Activated CD8-positive, alpha-beta memory T cell treated with anti-CD3 and anti-CD28 coated beads for 36 hours (primary cell): ENCODE results near the gene C22orf39. TPM values are rescaled to one million over a fixed set of nuclear protein-coding genes. Genes with fewer than 3 reads are reported as not detected.

Source experiments
- CTCF ChIA-PET: fragments of 350-600 bp; sonication (Branson Sonifier 250); formaldehyde crosslinking; loops from one replicate; lab custom pipeline; 2021; ENCODE audit warnings: antibody characterized with exemption; lab: Charles Lee
- POLR2A ChIA-PET: fragments of 350-600 bp; sonication (Branson Sonifier 250); formaldehyde crosslinking; loops from one replicate; lab custom pipeline; 2021; ENCODE audit warnings: antibody characterized with exemption; lab: Charles Lee
- total RNA-seq, 2 experiments: library from RNA; stranded (reverse); gene quantifications; one replicate each; pipeline ENCODE4 v1.2.3, GENCODE V29; 2021

Gene C22orf39
- total RNA-seq, 2 experiments from 2014 or later = 23.7 to 24.7 TPM

DNA sequence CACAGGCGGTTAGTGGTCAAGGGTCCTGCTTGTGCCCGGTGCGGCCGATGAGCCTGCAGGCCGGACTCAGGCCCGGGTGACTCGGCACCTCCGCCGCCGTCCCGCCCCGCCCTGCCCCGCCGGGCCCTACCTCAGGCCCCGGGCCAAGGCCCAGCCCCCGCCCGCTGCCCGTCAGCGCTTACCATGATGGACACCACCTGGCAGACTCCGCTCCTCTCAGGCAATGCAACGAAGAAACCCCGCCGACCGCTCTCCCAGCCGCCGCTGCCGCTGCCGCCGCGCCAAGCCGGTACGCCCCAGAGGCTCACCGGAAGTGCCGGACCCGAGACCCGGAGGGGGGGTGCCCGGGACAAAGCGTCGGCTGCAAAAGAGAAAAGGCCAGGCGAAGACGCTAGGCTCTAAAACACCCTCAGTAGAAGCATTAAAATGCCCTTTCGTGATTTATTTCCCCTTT lies 31.4 kb upstream of the C22orf39 start, which contains the start of gene UFD1:
Gene UFD1 (minus strand): TSS at position 293 of the 454 bp plus-strand sequence. CDS start 108 bp downstream, at position 185.
- CTCF ChIA-PET = interaction anchor here (1.2 to 2.1 kb wide), 4 partner anchors 21 to 151 kb away, joined by 3 to 8 read pairs (median 4); partner anchors contain the start of gene C22orf39
- POLR2A ChIA-PET = interaction anchor here (0.7 kb wide), 1 partner anchor 53 kb away, joined by 3 read pairs; no protein-coding TSS in a partner anchor

DNA sequence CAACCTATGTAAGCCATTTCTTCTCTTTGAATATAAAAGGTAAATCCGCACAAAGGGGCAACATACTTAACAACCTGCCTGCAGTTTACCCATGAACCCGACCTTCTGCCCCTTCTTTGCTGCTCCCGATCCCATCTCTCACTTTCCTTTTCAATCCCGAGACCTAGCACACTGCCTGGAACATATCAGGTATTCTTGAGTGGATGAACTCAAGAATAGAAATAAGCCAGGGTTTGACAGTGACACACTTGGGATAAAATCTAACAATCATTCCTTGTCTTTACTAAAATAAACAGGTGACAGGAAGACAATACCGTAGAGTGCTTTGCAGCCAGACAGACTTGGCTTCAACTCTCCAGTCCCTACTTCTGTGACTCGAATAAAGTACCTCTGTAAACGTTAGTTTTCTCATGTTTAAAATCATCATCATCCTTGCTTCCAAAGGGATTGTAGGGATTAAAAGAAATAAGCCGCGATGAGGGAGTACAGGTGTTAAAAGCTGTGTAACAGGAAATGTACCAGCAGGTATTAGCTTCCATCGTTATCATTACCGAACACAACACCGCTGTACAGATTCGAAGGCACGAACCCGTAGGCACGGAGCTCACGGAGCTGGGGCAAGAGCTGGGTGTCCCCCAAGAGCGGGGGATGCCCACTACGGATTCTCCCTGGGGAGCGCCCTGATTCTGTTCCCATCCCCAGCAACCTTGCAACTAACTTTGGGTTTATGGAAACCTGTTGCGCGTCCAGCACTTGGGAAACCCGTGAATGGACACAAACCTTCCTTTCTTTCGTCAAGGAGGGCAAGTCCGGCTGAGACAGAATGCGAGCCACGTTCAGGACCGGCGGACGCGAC lies 30.8 kb upstream of the C22orf39 start:
- CTCF ChIA-PET = interaction anchor here (1.2 to 2.1 kb wide), 3 partner anchors 20 to 152 kb away, joined by 3 to 8 read pairs (median 4); partner anchors contain the start of gene C22orf39
- POLR2A ChIA-PET = interaction anchor here (0.5 to 1.4 kb wide), 3 partner anchors 48 to 581 kb away, joined by 3 to 6 read pairs (median 4); partner anchors contain the start of gene SLC25A1

DNA sequence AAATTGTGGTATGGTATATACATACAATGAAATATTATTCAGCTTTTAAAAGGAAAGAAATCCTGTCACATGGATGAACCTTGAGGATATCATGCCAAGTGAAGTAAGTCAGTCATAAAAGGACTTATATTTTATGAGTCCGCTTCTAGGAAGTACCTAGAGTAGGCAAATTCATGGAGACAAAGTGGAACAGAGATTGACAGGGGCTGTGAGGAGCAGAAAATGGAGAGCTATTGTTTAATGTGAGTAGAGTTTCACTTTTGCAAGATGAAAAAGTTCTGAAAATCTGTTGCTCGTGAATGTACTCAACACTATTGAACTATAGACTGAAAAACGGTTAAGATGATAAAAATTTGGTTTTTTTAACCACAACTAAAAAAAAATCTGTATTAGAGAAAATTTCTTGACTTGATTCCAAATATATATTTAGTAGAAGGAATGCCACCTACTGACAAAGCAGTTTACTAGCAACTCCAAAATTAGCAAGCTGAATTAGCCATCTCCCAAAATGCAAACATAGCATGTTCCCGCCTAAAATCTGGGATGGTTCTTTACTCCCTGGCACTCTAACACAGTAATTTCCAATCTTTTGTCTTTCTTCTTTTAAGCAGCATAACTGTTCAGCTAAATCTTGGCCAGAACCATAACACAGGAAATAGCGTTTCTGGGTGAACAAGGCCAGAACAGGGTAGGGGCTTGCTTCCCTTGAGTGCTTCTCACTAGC lies 30.0 kb upstream of the C22orf39 start:
- ChIA-PET POLR2A (interaction anchor here (1.1 to 1.4 kb wide), 2 partner anchors 47 to 299 kb away, joined by 3 to 4 read pairs; partner anchors contain the start of gene SLC25A1), CTCF (interaction anchor here (1.2 to 2.1 kb wide), 4 partner anchors 20 to 299 kb away, joined by 3 to 8 read pairs (median 5); partner anchors contain the start of genes C22orf39 and SLC25A1)

DNA sequence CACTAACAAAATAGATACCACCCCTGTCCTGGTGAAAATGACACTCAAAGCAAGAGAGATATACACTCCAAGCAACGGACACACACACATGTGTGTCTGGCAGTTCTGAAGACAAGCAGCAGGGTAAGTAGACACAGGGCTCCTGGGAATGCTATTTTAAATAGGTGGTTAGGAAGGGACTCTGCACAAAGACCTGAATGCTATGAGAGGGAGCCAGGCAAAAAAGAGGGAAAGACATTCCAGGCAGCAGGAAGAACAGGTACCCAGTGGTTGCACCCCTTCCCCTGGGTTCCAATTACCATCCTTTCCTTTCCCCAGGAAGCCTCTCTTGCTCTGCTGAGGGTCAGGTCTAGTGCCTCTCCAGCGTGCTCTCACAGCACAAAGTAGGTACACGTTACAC lies 28.5 kb upstream of the C22orf39 start:
- POLR2A ChIA-PET = no interaction called here
- CTCF ChIA-PET = interaction anchor here (1.2 kb wide), 1 partner anchor 297 kb away, joined by 6 read pairs; the partner anchor contains the start of gene SLC25A1

DNA sequence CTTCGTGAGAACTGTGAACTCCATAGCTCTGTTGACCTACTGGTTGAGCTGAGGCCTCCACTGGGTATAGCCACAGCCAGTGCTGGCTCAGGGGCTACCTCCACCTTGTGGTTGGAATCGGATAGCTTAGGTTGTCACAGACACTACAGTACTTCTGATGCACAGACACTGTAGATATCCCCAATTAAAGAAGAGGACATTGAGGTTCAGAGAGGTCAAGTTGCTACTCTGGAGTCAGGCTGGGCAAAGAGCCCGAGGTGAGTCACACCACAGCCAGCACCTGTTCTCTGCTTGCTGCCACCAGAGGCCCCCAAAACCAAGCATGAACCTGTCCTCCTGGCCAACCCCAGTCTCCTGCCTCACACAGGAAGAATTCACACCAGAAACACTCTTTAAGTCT lies 26.1 kb upstream of the C22orf39 start:
- POLR2A ChIA-PET = no interaction called here
- CTCF ChIA-PET = interaction anchor here (1.1 to 1.3 kb wide), 2 partner anchors 17 to 53 kb away, joined by 3 read pairs; no protein-coding TSS in a partner anchor

DNA sequence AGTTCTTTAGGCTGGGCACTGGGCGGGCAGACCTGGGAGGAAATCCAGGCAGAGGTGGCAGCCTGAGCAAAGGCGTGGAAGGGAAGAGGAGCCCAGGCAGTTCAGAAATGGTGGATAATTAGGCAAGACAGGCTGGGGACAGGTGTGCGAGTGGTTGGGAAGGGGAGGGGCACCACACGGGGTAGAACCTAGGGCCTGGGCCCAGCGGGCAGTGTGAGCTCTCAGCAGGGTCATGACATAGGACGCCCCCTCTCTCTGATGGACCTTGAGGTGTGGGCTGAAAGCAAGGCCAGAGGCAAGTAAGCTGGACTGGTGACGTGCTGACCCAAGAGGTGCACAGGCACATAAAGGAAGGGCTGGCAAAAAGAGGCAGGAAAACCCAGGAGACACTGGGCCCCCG lies 24.7 kb upstream of the C22orf39 start:
- POLR2A ChIA-PET = no interaction called here
- CTCF ChIA-PET = no interaction called here

DNA sequence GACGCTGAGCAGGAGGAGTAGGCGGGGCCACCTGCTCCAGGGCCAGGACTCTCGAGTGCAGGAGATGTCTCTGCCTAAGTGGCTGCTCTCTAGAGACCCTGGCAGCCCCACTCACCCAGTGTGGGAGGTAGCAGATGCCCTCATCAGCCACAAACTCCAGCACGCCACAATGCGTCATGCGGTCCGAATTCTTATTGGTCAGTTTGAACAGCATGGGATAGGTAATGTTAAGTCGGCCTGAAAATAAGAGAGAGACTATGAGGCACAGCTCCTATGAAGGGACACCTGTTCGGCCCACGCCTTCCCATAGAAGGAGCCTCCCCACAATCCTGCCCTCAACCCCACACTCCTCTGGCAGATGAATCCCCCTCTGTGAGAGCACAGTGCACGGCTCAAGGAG lies 24.1 kb upstream of the C22orf39 start:
- CTCF ChIA-PET = no interaction called here
- POLR2A ChIA-PET = no interaction called here

DNA sequence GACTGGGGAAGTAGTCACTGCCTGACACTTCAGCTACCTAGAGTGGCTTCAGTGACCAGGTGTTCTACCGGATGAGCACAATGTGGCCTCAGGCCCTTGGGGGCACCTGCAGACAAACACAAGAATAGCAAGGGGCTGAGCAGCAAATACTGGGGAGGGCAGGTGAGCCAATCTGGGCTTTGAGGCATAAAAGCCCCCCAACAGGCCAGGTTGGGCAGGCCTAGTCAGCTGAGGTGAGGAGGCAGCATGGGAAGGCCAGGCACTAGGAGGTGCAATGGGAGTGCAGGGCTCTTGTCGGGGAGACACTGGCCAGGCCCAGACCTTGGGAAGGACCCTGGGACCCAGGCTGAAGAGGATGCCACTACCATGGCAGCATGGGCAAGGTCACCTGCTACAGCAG lies 22.5 kb upstream of the C22orf39 start:
- ChIA-PET CTCF (no interaction called here), POLR2A (interaction anchor here (0.7 kb wide), 1 partner anchor 354 kb away, joined by 4 read pairs; no protein-coding TSS in a partner anchor)

DNA sequence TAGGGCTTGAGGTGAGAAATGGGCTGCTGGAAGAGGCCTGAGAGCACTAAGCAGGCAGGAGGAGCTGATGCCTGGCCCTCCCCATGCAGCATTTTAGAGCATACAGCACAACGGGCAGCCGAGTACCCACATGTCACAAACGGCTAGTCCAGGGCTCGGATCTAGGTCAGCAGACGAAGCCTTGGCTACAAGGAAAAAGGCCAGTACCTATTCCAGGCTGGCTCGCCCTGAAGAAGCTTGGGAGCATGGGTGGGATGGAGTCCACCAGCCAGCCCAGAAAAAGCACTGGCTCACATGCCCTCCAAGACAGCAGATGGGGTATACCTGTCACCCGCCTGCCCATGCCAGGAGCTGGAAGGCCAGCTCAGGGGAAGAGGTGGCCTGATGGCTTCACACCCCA lies 21.9 kb upstream of the C22orf39 start:
- POLR2A ChIA-PET = no interaction called here

DNA sequence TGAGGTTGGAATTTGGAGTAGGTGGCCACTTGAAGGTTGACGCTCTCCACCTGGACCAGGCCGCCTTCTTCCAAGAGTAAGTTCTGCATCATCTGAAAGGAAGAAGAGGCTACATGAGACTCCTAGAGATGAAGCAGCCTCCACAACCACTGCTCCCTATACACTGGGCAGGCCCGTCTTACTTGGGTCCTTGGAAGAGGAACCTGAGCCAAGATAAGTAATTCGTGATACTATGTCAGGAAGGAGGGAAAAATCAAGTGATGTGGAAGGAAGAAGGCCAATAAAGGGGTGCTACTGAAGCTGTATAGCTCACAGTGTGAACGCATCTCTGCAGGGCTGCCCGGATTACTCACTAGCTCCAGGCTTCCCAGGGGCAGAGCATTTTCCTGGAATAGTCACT lies 20.4 kb upstream of the C22orf39 start:
- ChIA-PET POLR2A (no interaction called here), CTCF (no interaction called here)

More for the DNA sequence above, 21.9 kb upstream of the C22orf39 start:
- CTCF ChIA-PET = no interaction called here

DNA sequence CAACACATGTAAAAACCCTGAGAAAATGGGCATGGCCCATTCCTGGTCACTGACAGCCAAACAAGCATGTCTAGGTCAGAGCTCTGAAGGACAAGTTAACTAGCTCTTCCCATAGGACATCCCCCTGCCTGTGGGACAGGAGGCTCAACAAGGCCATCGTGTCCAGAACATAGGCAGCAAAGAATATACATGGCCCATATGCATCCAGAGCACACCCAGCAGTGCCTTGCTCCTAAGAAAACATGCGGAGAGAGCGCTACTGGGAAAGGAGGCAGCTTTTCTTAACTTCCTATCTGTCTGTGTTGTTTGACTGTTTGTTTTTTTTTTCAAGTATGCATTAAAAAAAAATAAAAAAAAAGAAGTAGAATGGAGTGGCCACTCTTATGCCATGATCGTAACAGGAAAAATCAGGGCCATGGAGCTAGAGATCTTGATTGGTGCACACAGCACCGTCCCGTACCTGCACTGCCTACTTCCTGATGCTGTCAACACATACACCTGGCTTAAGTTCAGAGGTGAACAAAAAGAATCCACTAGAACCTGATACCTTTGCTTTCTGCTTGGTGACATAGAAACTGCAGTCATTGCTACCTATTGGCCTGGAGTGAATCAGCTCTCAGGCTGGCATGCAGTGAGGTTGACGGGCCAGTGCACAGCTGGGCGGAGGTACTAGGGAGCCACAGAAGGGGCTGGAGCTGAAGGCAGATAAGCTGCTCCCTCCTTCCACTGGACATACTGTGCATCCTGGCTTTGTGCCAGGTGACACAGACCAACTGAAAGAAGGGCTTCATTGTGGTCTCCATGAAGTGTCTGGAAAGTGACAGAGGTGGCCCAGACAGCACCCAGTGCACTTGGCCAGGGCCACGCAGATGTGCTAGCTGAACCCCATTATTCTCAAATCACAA lies 19.6 kb upstream of the C22orf39 start:
- POLR2A ChIA-PET = no interaction called here
- CTCF ChIA-PET = no interaction called here

DNA sequence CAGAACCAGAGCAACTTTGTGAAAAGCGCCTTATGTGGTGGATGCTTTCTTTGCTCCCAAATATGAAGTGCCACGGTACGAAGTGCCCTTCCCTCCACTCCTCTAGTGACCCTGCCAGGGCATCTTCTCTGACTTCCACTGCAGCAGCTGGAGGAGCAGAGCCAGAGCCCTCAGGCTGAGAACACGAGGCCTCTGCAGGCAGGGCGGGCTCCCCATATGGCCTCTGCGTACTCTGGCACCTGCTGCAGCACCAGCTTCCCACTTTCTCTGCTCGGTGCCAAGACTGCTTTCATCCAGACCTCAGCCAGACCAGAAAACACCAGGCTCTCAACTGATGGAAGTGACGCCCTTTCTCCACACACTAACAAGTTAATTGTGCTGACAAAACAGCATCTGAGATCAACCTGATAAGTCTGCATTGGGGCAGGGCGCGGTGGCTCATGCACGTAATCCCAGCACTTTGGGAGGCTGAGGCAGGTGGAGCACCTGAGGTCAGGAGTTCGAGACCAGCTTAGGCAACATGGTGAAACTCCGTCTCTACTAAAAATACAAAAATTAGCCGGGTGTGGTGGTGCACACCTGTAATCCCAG lies 18.7 kb upstream of the C22orf39 start:
- ChIA-PET CTCF (no interaction called here), POLR2A (no interaction called here)

DNA sequence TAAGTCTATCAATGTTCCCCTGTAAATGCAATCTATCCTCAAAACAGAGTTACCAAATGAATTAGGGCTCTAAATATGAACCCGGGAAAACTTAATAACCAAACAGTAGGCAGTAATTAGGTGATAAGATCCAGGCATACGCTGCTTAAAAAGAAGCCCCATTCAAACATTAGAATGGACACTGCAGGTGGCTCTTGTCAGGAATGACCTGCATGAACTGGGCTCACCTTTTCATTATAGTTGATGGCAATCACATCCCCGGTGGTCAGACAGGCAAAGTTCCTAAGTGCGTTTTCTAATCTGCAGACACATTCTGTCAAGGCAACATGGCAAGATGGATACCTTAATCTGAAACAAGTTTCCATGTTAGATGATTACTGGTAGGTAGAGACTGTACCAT lies 17.5 kb upstream of the C22orf39 start:
- ChIA-PET POLR2A (no interaction called here), CTCF (no interaction called here)

DNA sequence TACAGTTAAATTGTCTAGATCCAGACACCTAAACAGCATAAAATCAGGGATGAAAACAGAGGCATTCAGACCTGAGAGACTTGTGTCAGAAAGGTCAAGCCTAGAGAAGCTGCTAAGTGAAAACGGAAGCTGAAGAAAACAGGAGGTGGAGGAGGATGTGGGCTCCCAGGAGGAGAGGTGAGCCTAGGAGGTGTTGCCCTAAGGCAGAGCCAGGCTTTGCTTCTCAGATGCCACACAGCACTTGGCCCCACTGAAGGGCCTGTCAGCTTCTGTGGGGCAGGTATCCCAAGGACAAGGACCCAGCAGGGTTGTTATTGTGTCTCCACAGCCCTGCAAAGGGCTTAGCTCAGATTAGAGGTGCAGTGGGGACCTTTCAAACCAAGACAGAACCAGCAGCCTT lies 17.0 kb upstream of the C22orf39 start:
- ChIA-PET CTCF (no interaction called here), POLR2A (no interaction called here)

DNA sequence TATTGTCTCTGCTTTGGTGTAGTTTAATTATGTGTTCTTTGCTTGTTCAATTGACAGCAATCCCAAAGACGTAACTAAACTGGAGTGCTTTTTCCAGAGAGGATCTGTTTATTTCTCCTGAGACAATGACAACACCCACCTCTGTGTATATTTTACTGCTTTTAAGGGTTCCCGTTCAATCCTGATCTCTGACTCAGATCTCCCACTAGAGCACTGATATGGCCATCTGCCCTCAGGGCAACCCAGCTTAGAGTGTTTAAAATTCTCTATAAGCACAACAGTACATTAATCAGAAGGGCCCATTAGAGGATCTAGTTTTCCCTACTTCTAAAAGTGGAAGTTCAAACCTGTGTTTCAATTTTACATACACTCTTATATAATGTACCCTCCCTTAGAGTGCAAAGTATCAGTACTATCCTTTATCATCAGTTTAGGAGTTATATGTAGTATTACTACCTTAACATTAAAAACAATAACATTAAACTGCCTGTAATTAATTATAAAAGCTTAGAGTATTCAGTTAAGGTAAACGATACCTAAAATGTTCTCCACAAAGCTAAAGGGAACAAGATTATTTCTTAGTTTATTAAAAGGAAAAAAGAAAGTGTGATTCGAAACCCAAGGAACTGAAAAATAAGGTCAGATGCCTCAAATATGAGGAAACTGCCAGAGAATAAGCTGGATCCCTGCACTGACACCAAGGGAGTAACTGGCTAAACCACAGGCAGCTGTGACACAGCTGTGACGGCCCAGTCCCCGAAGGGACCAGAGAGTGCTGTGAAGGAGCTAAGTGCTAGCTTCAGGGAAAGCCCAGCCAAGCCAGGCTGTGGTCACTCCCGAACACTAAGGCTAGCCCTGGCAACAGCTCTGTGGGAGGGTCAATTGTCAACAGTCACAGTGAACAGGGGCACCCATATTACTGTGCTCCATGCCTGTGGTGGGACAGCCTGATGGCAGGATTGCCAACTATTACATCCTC lies 16.3 kb upstream of the C22orf39 start:
- CTCF ChIA-PET = interaction anchor here (1.4 kb wide), 1 partner anchor 10 kb away, joined by 3 read pairs; no protein-coding TSS in a partner anchor
- POLR2A ChIA-PET = no interaction called here

DNA sequence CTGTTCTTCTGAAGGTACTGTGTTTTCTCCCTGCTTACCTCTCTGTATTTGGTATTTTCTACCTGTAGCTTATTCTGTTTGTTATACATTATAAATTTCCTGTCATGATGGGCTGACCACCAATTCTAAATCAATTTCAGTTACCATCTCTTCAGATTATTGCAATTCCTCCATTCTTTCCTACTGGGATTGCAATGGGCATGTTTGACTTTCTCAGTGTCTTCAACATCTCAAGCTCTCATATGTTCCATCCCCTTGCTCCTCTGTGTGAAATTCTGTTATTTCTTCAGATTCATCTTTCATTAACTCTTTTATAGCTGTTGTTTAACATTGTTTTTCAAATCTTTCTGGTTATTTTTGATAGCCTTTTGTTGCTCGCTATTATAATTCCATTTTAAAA lies 15.5 kb upstream of the C22orf39 start:
- POLR2A ChIA-PET = no interaction called here
- CTCF ChIA-PET = interaction anchor here (0.6 to 1.4 kb wide), 2 partner anchors 11 to 42 kb away, joined by 3 to 5 read pairs; no protein-coding TSS in a partner anchor

DNA sequence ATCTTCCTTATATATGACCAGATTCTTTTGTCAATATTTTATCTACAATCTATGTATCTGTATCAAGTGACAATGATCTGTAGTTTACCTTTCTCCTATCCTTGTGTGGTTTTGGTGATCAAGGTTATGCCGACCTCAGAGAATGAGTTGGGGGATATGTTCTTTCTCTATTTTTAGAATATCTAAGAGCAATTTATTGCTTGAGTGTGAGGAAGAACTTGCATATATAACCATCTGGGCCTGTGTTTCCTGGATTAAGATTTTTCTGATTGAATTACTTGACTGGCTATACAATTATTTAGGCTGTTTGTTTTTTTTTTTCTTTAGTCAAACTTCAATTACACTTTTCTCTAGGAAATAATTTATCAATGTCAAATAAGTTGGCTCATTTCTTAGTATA lies 14.0 kb upstream of the C22orf39 start:
- CTCF ChIA-PET = no interaction called here
- POLR2A ChIA-PET = no interaction called here
